Stomach (tissue), 4 donors: ENCODE data around the gene IGF2BP1.

Source experiments
- CTCF ChIP-seq, 7 experiments: fragments of 450-650 bp in 4 of 7; fragments of 200-600 bp in 3 of 7; sonication (generic) in 3 of 7; IDR thresholded peaks; one replicate each; pipeline ENCODE4 v1.5.1; 2016 to 2019; ENCODE audit warnings: antibody characterized with exemption in 7 of 7, control low read depth in 2 of 7, mild to moderate bottlenecking in 1 of 7
- POLR2A ChIP-seq, 4 donors: fragments of 450-650 bp; IDR thresholded peaks; one replicate each; pipeline ENCODE4 v1.6.1; 2016; ENCODE audit warnings: antibody characterized with exemption in 4 of 4, control low read depth in 2 of 4, mild to moderate bottlenecking in 1 of 4, moderate library complexity in 1 of 4
- POLR2AphosphoS5 ChIP-seq, 3 donors: sonication (generic); formaldehyde crosslinking; IDR thresholded peaks; one replicate each; pipeline ENCODE4 v1.6.1; 2016; ENCODE audit warnings: antibody characterized with exemption in 3 of 3

GRCh38 chr17:48952904-48953303 is 44.3 kb upstream of the IGF2BP1 start:
- no peak for TF ChIP-seq CTCF (IDR thresholded peaks at IDR 0.05)
- no peak for TF ChIP-seq POLR2A (IDR thresholded peaks at IDR 0.05)
- no peak for TF ChIP-seq POLR2AphosphoS5 (IDR thresholded peaks at IDR 0.05)
